ENCODE data around the gene RIMKLB.

DNA sequence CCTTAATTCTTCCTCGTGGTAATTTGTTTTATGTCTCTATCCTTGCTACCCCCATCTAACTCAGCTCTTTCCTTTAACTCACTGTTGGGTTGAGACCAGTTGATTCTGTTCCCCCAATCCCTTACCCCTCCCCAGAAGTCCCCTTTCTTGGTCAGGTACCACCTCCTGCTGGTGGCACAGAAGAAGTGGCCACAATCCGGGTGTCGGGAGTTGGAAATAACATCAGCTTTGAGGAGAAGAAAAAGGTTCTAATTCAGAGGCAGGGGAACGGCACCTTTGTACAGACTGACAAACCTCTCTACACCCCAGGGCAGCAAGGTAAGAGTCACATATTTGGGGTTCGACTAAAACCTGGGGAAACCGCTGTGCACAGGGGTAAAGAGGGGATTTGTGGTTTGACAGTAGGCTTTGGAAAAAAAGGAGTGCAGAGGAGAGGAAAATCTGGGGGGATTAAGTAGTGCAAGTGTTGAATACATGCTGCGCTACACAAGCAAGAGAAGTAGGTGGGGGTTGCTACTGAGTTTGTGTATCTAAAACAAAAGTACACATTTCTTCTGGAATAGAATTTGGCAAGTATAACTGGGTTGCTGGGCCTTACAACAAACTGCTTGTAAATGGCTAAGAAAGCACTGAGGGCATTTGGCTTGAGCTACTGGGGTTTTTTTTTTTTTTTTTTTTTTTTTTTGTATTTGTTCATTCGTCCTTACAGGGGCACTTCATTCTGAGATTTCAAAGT is 125.9 kb downstream of the RIMKLB start:
- TF ChIP-seq POLR2A (IDR thresholded peaks at IDR 0.05; ENCODE audit: low read depth, low read length) (no peak), POLR2AphosphoS5 (IDR thresholded peaks at IDR 0.05; ENCODE audit: low read depth, low read length) (no peak), TAF1 (IDR thresholded peaks at IDR 0.05; ENCODE audit: borderline replicate concordance, low read depth, low read length) (no peak)
